SK-N-SH (cell line): ENCODE measurements around the gene MYO1E. TPM values are rescaled to one million over a fixed set of nuclear protein-coding genes. Genes with fewer than 3 reads are reported as not detected.

Experiments
- CTCF ChIA-PET: fragments of 300-600, 350-600 bp; formaldehyde crosslinking; extraction: SDS; loops from one replicate; lab custom pipeline; 2021; lab: Yijun Ruan, JAX
- POLR2A ChIA-PET: fragments of 350-600 bp; sonication (Branson Sonifier 250); formaldehyde crosslinking; extraction: SDS; loops from one replicate; lab custom pipeline; 2020; ENCODE audit warnings: antibody characterized with exemption, inconsistent platforms; lab: Yijun Ruan, JAX
- DNase-seq: peaks from one replicate; pipeline ENCODE4 v3.0.0; 2012
- H2AFZ ChIP-seq: fragments of 200-600 bp; sonication (generic); 2 replicates; pipeline ENCODE4 v1.8.1; 2016; ENCODE audit warnings: antibody characterized with exemption, mild to moderate bottlenecking, low read depth
- H3F3A ChIP-seq: fragments of 200-600 bp; sonication (generic); replicated peaks from 2 replicates; pipeline ENCODE3; 2016; ENCODE audit warnings: antibody characterized with exemption, mild to moderate bottlenecking; ENCODE audit not compliant: insufficient read depth
- H3K27ac ChIP-seq, 2 experiments: fragments of 200-500 bp in 1 of 2; fragments of 200-600 bp in 1 of 2; sonication (Bioruptor generic) in 1 of 2; sonication (generic), shearing (Covaris generic) in 1 of 2; 2 replicates each; pipeline versions ENCODE4 v1.5.1 to v1.6.1; 2014 to 2016; ENCODE audit warnings: low read depth in 2 of 2, inconsistent platforms in 1 of 2, low read length in 1 of 2, mild to moderate bottlenecking in 1 of 2, mixed read lengths in 1 of 2
- H3K27me3 ChIP-seq: fragments of 200-600 bp; sonication (generic), shearing (Covaris generic); 2 replicates; pipeline ENCODE4 v1.6.1; 2016; ENCODE audit warnings: mixed run types; ENCODE audit not compliant: insufficient read depth
- H3K36me3 ChIP-seq, 2 experiments: fragments of 200-500 bp in 1 of 2; fragments of 200-600 bp in 1 of 2; sonication (Bioruptor generic) in 1 of 2; sonication (generic) in 1 of 2; replicated peaks in 1 of 2; 2 replicates each; pipeline versions ENCODE3 to v1.5.1; 2014 to 2016; ENCODE audit warnings: low read length in 1 of 2, mild to moderate bottlenecking in 1 of 2; ENCODE audit not compliant: insufficient read depth in 2 of 2, control insufficient read depth in 1 of 2
- H3K4me1 ChIP-seq, 2 experiments: fragments of 200-500 bp in 1 of 2; fragments of 200-600 bp in 1 of 2; sonication (Bioruptor generic) in 1 of 2; sonication (generic), shearing (Covaris generic) in 1 of 2; 2 replicates each; pipeline versions ENCODE4 v1.5.1 to v1.6.1; 2014 to 2016; ENCODE audit warnings: low read depth in 1 of 2, low read length in 1 of 2, mixed run types in 1 of 2; ENCODE audit not compliant: insufficient read depth in 2 of 2, control insufficient read depth in 1 of 2
- H3K4me2 ChIP-seq: fragments of 200-600 bp; sonication (generic), shearing (Covaris generic); 2 replicates; pipeline ENCODE4 v1.6.1; 2017; ENCODE audit warnings: mixed run types
- H3K4me3 ChIP-seq, 2 experiments: fragments of 200-500 bp in 1 of 2; fragments of 200-600 bp in 1 of 2; sonication (Bioruptor generic) in 1 of 2; sonication (generic), shearing (Covaris generic) in 1 of 2; 2 replicates each; pipeline versions ENCODE4 v1.5.1 to v1.8.1; 2014 to 2016; ENCODE audit warnings: low read depth in 2 of 2, inconsistent platforms in 1 of 2, low read length in 1 of 2, mild to moderate bottlenecking in 1 of 2, mixed read lengths in 1 of 2, moderate library complexity in 1 of 2
- H3K79me2 ChIP-seq: fragments of 200-600 bp; sonication (generic); 2 replicates; pipeline ENCODE4 v1.8.1; 2017; ENCODE audit warnings: mild to moderate bottlenecking; ENCODE audit not compliant: insufficient read depth
- H3K9ac ChIP-seq: fragments of 200-600 bp; sonication (generic); 2 replicates; pipeline ENCODE4 v1.6.1; 2017; ENCODE audit warnings: mixed run types
- H3K9me2 ChIP-seq: fragments of 200-600 bp; sonication (generic); 2 replicates; pipeline ENCODE4 v1.6.1; 2017; ENCODE audit warnings: mixed run types
- H3K9me3 ChIP-seq: fragments of 200-600 bp; sonication (generic); 2 replicates; pipeline ENCODE4 v1.6.1; 2017; ENCODE audit warnings: mixed run types, mild to moderate bottlenecking, moderate library complexity
- H4K20me1 ChIP-seq: fragments of 200-600 bp; sonication (generic); 2 replicates; pipeline ENCODE4 v1.6.1; 2017; ENCODE audit warnings: mild to moderate bottlenecking, mixed run types; ENCODE audit not compliant: insufficient read depth
- CTCF ChIP-seq: fragments of 200-600 bp; sonication (generic); IDR thresholded peaks from 2 replicates; pipeline ENCODE4 v1.6.1; 2017; ENCODE audit warnings: antibody characterized with exemption, mild to moderate bottlenecking, moderate library complexity
- EP300 ChIP-seq, 2 experiments: IDR thresholded peaks; 2 replicates each; pipeline versions ENCODE4 v1.4.0 to v1.6.1; 2012; ENCODE audit warnings: borderline replicate concordance in 1 of 2, low read depth in 1 of 2, low read length in 1 of 2
- EZH2phosphoT487 ChIP-seq: fragments of 200-600 bp; sonication (generic); IDR thresholded peaks from 2 replicates; pipeline ENCODE4 v1.6.1; 2017; ENCODE audit warnings: low read depth, mixed run types, mild to moderate bottlenecking, antibody characterized with exemption, moderate library complexity, borderline replicate concordance
- FOXJ3 ChIP-seq: sonication (generic); formaldehyde crosslinking; IDR thresholded peaks from 2 replicates; pipeline ENCODE4 v1.5.1; 2020; ENCODE audit warnings: mild to moderate bottlenecking, missing genetic modification reagents
- FOXM1 ChIP-seq: IDR thresholded peaks from 2 replicates; pipeline ENCODE4 v1.4.0; 2012; ENCODE audit warnings: low read depth, mild to moderate bottlenecking
- GATA2 ChIP-seq: sonication (generic); formaldehyde crosslinking; IDR thresholded peaks from 2 replicates; pipeline ENCODE4 v1.5.0; 2020; ENCODE audit warnings: mild to moderate bottlenecking, missing genetic modification reagents
- IRF3 ChIP-seq: fragments of 150-350 bp; IDR thresholded peaks from 2 replicates; pipeline ENCODE4 v1.6.1; 2016; ENCODE audit warnings: mild to moderate bottlenecking, low read depth, low read length
- JUND ChIP-seq: IDR thresholded peaks from 2 replicates; pipeline ENCODE4 v1.4.0; 2012
- MAX ChIP-seq: IDR thresholded peaks from 2 replicates; pipeline ENCODE4 v1.4.0; 2012; ENCODE audit warnings: low read depth
- NFIC ChIP-seq: IDR thresholded peaks from 2 replicates; pipeline ENCODE4 v1.4.0; 2012; ENCODE audit warnings: borderline replicate concordance
- NRF1 ChIP-seq: IDR thresholded peaks from 2 replicates; pipeline ENCODE4 v1.6.1; 2012; ENCODE audit warnings: low read depth, mild to moderate bottlenecking, low read length
- PBX3 ChIP-seq: IDR thresholded peaks from 2 replicates; pipeline ENCODE4; 2012
- RAD21 ChIP-seq: IDR thresholded peaks from 2 replicates; pipeline ENCODE4 v1.6.1; 2012; ENCODE audit warnings: mild to moderate bottlenecking, low read length
- RCOR1 ChIP-seq: fragments of 150-350 bp; IDR thresholded peaks from 2 replicates; pipeline ENCODE4 v1.6.1; 2017; ENCODE audit warnings: antibody characterized with exemption, low read length
- REST ChIP-seq: IDR thresholded peaks from 2 replicates; pipeline ENCODE4 v1.6.1; 2012; ENCODE audit warnings: mild to moderate bottlenecking, low read depth, low read length, moderate library complexity
- RFX5 ChIP-seq: IDR thresholded peaks from 2 replicates; pipeline ENCODE4 v1.6.1; 2012; ENCODE audit warnings: mild to moderate bottlenecking, improper control_type of control experiment, low read length
- SMC3 ChIP-seq: IDR thresholded peaks from 2 replicates; pipeline ENCODE4 v1.6.1; 2012; ENCODE audit warnings: low read depth, low read length, improper control_type of control experiment
- TAF1 ChIP-seq: IDR thresholded peaks from 2 replicates; pipeline ENCODE4 v1.6.1; 2012; ENCODE audit warnings: low read depth, mild to moderate bottlenecking, low read length, moderate library complexity, borderline replicate concordance
- USF2 ChIP-seq: fragments of 150-350 bp; IDR thresholded peaks from 2 replicates; pipeline ENCODE4 v1.6.1; 2017; ENCODE audit warnings: antibody characterized with exemption, low read length, low read depth, borderline replicate concordance
- ZBTB33 ChIP-seq: IDR thresholded peaks from 2 replicates; pipeline ENCODE4 v1.4.0; 2012; ENCODE audit warnings: low read depth, borderline replicate concordance
- WGBS: methylation state at CpG from one replicate; pipeline ENCODE4 v1.1.6; 2017; ENCODE audit warnings: low lambda C conversion rate; 5-methylcytosine and 5-hydroxymethylcytosine counted together
- polyA plus RNA-seq, 3 experiments: library from polyadenylated mRNA; depleted of rRNA; stranded (reverse); fragments of >200 nt; gene quantifications; 2 replicates each; pipeline ENCODE4 v1.2.3, GENCODE V29; 2012

Gene MYO1E
- polyA plus RNA-seq, 1 of the 3 experiments (the other 2 are of a cell fraction): 9.7 TPM

- no peaks in the 10 kb centered on the region for H3K9me3 ChIP-seq
- no peak overlapping the region for H3K9ac ChIP-seq
- H3K36me3 ChIP-seq: peaks cover 42 to 43% of the 10 kb centered on the region in 2 experiments
- no peak overlapping the region for H3K4me3 ChIP-seq
- TF ChIP-seq EZH2phosphoT487 (no peak), ZBTB33 (no peak), TAF1 (no peak), FOXM1 (no peak), PBX3 (no peak), NFIC (no peak), JUND (no peak), EP300 (IDR thresholded peaks at IDR 0.05; ENCODE audit: borderline replicate concordance in 1 of 2, low read depth in 1 of 2, low read length in 1 of 2) (no peak), IRF3 (no peak), USF2 (no peak), MAX (no peak), RCOR1 (no peak), RAD21 (no peak), NRF1 (no peak), FOXJ3 (CRISPR knock-in tag) (no peak), RFX5 (no peak), GATA2 (CRISPR knock-in tag) (no peak), REST (no peak), SMC3 (no peak), CTCF (no peak)
- no peak overlapping the region for H2AFZ ChIP-seq
- no peaks in the 10 kb centered on the region for H4K20me1 ChIP-seq
- H3K79me2 ChIP-seq: peaks cover 3% of the 10 kb centered on the region
- H3K27ac ChIP-seq: no peak overlapping the region
- peaks cover 7% of the 10 kb centered on the region for H3F3A ChIP-seq
- no peaks in the 10 kb centered on the region for H3K27me3 ChIP-seq
- 95% methylated on average over 5 of the region's 5 CpGs for WGBS
- H3K9me2 ChIP-seq: no peaks in the 10 kb centered on the region
- DNase-seq: no peak
- POLR2A ChIA-PET: no interaction called here
- CTCF ChIA-PET: interaction anchor here (1.5 kb wide), 1 partner anchor 139 kb away, joined by 3 read pairs; no protein-coding TSS in a partner anchor
- no peaks in the 10 kb centered on the region for H3K4me1 ChIP-seq
- no peak overlapping the region for H3K4me2 ChIP-seq
These were observed 253.0 kb downstream of the MYO1E start for GRCh38 chr15:59119625-59120024.
